ENCODE measurements around the gene ZNF613.
"Not testable (repeated sequence)": the region's sequence is repeated elsewhere in the genome, so short reads cannot be mapped to it uniquely, and the experiment has no call there.

Gene ZNF613

GRCh38 chr19:51926784-51927741 lies at the start of gene ZNF613:
TSS of gene ZNF613 (plus strand) at chr19:51927472. CDS start at chr19:51936221, 8,749 bp downstream.
- DNase-seq = peak; percentile 90 to 95

DNA sequence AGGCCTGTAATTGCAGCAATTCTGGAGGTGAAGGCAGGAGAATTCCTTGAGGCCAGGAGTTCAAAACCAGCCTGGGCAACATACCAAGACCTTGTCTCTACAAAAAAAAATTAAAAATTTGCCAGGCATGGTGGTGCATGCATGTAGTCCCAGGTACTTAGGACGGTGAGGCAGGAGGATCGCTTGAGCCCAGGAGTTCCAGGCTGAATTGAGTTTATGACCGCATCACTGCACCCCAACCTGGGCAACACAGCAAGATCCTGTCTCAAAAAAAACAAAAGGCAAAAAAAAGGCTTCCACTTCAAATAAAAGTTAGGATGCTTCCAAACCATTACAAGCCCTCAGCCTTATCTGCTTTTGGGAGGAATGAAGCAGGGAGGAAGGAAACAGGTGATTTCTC lies 44.8 kb upstream of the ZNF613 start:
- no peak for DNase-seq

- DNase-seq = no peak
Measured at GRCh38 chr19:51884713-51885112, 42.6 kb upstream of the ZNF613 start.

GRCh38 chr19:51887522-51888498 lies 39.5 kb upstream of the ZNF613 start, which contains the start of gene ZNF577:
TSS of gene ZNF577 (minus strand) at chr19:51887951. CDS start at chr19:51880382, 7,569 bp downstream.
- DNase-seq = peak; percentile 63 to 76

- DNase-seq = no peak
Measured at GRCh38 chr19:51889934-51890333, 37.3 kb upstream of the ZNF613 start.

- DNase-seq = no peak
Measured at GRCh38 chr19:51891193-51891747, 36.0 kb upstream of the ZNF613 start.

DNA sequence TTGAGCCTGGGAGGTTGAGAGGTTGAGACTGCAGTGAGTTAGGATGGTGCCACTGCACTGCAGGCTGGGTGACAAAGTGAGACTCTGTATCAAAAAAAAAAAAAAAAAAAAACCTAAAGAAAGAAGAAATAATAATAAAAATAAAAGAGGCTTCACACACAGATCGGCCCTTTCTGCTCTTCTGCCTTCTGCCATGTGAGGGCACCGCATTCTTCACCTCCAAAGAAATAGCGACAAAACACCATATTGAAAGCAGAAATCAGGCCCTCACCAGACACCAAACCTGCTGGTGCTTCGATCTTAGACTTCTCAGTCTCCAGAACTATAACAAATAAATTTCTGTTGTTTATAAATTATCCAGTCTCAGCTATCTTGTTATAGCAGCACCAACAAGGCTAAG lies 25.4 kb upstream of the ZNF613 start:
- no peak for DNase-seq

- DNase-seq = peak; percentile 7 to 43
Measured at GRCh38 chr19:51903192-51903591, 24.1 kb upstream of the ZNF613 start.

- peak; percentile 73 to 88 for DNase-seq
Measured at GRCh38 chr19:51904331-51905165, 22.7 kb upstream of the ZNF613 start, which contains the start of gene ZNF649. TSS of gene ZNF649 (minus strand) at chr19:51905017. CDS start at chr19:51900107, 4,910 bp downstream.

DNA sequence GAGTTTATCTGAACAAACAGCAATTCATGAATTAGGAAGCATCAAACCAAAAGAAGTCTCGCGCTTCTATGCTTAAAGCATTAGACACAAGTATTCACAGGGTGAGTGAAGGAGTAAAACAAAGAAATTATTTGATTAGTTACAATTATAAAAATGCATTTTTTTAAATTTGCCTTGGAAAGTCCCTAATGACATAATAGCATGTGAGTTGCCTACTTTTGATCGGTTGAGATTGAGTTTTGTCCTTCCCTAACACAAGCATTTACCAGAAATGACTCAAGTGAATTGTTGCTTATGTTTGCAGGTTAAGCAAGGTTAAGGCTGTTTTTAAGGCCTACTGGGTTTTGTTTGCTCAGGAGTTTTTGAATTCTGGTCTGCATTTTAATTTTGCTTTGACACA lies 22.1 kb upstream of the ZNF613 start:
- DNase-seq = no peak

DNA sequence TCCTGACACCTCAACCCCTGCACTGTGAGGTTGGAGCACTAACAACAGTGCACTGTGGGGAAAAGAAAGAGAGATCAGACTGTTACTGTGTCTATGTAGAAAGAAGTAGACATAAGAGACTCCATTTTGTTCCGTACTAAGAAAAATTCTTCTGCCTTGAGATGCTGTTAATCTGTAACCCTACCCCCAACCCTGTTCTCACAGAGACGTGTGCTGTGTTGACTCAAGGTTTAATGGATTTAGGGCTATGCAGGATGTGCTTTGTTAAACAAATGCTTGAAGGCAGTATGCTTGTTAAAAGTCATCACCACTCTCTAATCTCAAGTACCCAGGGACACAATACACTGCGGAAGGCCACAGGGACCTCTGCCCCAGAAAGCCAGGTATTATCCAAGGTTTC lies 21.6 kb upstream of the ZNF613 start:
- DNase-seq = not testable (repeated sequence)

GRCh38 chr19:51906108-51906507 lies 21.2 kb upstream of the ZNF613 start:
- DNase-seq = not testable (repeated sequence)

DNA sequence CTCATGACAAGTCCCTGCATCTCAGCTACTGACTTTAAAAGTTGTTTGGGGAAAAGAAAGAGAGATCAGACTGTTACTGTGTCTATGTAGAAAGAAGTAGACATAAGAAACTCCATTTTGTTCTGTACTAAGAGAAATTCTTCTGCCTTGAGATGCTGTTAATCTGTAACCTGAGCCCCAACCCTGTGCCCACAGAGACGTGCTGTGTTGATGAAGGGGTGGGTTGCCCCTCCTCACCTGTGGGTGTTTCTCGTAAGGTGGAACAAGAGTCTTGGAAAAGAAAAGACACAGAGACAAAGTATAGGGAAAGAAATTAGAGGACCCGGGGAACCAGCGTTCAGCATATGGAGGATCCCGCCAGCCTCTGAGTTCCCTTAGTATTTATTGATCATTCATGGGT lies 19.3 kb upstream of the ZNF613 start:
- not testable (repeated sequence) for DNase-seq

DNA sequence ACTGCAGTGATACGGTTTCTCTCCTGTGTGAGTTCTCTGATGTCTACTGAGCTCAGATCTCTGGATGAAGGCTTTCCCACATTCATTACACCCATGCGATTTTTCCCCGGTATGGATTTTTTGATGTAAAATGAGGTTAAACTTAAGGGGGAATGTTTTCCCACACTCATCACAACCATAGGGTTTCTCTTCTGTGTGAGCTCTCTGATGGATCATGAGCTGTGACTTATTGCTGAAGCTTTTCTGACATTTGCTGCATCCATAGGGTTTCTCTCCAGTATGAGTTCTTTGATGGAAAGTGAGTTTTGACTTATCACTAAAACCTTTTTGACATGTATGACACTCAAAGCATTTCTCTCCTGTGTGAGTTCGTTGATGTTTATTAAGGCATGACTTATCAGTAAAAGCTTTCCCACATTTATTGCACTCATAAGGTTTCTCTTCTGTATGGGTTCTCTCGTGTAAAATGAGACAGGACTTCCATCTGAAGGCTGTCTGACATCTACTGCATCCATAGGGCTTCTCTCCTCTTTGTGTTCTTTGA lies 11.9 kb upstream of the ZNF613 start:
- no peak for DNase-seq

DNA sequence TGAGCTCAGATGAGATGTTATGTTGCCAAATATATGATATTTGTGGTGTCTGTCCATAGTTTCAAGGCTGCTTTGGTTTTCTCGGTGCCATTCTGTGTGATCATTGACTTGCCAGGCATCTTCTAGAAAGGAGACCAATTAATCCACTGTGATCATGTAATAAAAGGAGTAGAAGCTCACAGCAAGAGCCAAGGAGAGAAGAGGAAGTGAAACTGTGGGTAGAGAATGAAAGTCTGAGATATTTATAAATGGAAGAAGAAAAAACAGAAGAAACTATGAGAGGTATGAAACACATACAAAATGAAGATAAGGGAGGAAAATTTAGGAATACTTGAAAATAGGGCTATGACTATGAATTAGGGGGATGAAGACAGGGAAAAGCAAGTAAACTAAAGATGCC lies 11.1 kb upstream of the ZNF613 start:
- DNase-seq = no peak

DNA sequence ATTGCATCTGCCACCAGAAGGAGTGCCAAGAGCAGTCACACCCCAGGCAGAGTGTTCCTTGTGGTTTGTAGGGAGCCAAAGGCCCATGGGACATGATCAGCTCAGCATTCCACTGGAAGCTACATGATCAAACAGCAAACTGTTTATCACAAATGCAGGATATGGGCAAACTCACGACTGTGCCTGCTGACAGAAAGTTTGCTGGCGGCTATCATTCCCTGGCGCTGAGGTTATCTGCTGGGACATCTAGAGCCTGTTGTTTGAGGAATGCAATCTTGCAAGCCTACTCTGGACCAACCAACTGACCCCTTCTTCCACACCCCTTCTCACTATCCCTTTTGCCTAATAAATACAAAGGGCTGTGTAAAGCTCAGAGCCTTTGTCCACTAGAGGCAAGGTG lies 7.7 kb upstream of the ZNF613 start:
- no peak for DNase-seq

- no peak for DNase-seq
Measured at GRCh38 chr19:51921949-51922348, 5.3 kb upstream of the ZNF613 start.

DNA sequence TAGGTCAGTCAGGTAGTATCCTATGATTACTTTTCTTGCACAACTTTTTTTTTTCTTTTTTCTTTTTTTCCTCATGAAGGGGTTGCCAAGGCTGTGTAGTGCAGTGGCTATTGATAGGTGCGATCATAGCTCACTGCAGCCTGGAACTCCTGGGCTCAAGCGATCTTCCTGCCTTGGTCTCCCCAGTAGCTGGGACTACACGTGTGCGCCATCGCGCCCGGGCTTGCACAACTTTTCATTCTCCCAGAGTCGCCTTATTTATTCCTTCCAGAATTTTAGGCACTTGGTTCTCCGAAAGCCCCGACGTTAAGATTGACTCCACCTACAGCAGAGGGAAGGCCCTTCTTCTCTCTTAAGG lies 867 bp upstream of the ZNF613 start:
- no peak for DNase-seq

- no peak for DNase-seq
Measured at GRCh38 chr19:51927859-51928258, 587 bp downstream of the ZNF613 start.

DNA sequence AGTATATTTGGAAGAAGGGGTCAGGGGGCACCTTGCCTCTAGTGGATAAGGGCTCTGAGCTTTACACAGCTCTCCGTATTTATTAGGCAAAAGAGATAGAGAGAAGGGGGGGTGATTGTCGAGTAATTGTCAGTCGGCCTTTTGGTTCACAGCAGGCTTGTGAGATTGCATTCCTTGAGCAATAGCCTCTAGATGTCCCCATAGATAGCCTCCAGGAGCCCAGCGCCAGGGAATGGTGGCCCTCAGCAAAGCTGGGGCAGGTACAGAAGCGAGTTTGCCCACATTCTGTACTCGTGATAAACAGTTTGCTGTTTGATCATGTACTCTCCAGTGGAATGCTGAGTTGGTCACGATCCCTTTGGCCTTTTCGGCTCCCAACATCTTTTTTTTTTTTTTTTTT lies 4.6 kb downstream of the ZNF613 start:
- no peak for DNase-seq

- no peak for DNase-seq
Measured at GRCh38 chr19:51938936-51939335, 11.7 kb downstream of the ZNF613 start.
